Right lobe of liver (tissue), 4 donors: ENCODE measurements around the gene KLC1.

Experiments
- CTCF ChIP-seq, 4 donors: fragments of 200-600 bp in 3 of 4; fragments of 450-650 bp in 1 of 4; IDR thresholded peaks; one replicate each; pipeline versions ENCODE4 v1.5.1 to v1.8.0; 2016 to 2022; ENCODE audit warnings: antibody characterized with exemption in 4 of 4, mild to moderate bottlenecking in 2 of 4
- POLR2A ChIP-seq: fragments of 450-650 bp; IDR thresholded peaks from one replicate; pipeline ENCODE4 v1.6.1; 2017; ENCODE audit warnings: antibody characterized with exemption, mild to moderate bottlenecking
- donor health status: DM: no; HTN: no; CAD: no.
- donor health status: DM: no; HTN: no; CAD: no.
- donor health status: DM: no; HTN: yes; CAD: no.

GRCh38 chr14:103723748-103724081 lies 94.7 kb downstream of the KLC1 start:
- TF ChIP-seq CTCF (IDR thresholded peaks at IDR 0.05) (no peak), POLR2A (no peak)
